Lung (tissue), 12 donors: ENCODE measurements around the gene UHRF2. TPM values are rescaled to one million over a fixed set of nuclear protein-coding genes. Genes with fewer than 3 reads are reported as not detected.

Source experiments
- ATAC-seq: fragments of 200-7000 bp; cut with Tn5 transposase; one replicate; pipeline ENCODE4 v1.9.1; 2020; ENCODE audit warnings: moderate number of reproducible peaks; ENCODE audit not compliant: insufficient read depth, low FRiP score
- DNase-seq, 3 donors: peaks; one replicate each; pipeline ENCODE4 v3.0.0-alpha.2; 2013 to 2017
- H3K27ac ChIP-seq, 2 donors: one replicate each; pipeline ENCODE4 v1.5.1; 2013; ENCODE audit warnings: mild to moderate bottlenecking in 2 of 2, moderate library complexity in 2 of 2, control low read depth in 1 of 2, inconsistent platforms in 1 of 2, low read depth in 1 of 2, low read length in 1 of 2
- H3K27me3 ChIP-seq, 3 donors: one replicate each; pipeline ENCODE4 v1.5.1; 2013; ENCODE audit warnings: low read length in 2 of 3; ENCODE audit not compliant: control insufficient read depth in 3 of 3, insufficient read depth in 3 of 3
- H3K36me3 ChIP-seq, 4 donors: one replicate each; pipeline ENCODE4 v1.5.1; 2013; ENCODE audit warnings: low read length in 4 of 4, mild to moderate bottlenecking in 1 of 4, moderate library complexity in 1 of 4; ENCODE audit not compliant: control insufficient read depth in 4 of 4, insufficient read depth in 4 of 4
- H3K4me1 ChIP-seq, 5 donors: one replicate each; pipeline ENCODE4 v1.5.1; 2013; ENCODE audit warnings: low read length in 5 of 5, mild to moderate bottlenecking in 2 of 5, moderate library complexity in 1 of 5; ENCODE audit not compliant: control insufficient read depth in 5 of 5, insufficient read depth in 5 of 5
- H3K4me3 ChIP-seq: one replicate; pipeline ENCODE4 v1.5.1; 2013; ENCODE audit warnings: mild to moderate bottlenecking, control low read depth, moderate library complexity
- H3K9ac ChIP-seq, 2 donors: one replicate each; pipeline ENCODE4 v1.5.1; 2013; ENCODE audit warnings: low read length in 2 of 2, control low read depth in 1 of 2; ENCODE audit not compliant: insufficient read depth in 1 of 2
- H3K9me3 ChIP-seq, 4 donors: one replicate each; pipeline ENCODE4 v1.5.1; 2013; ENCODE audit warnings: low read length in 3 of 4, mild to moderate bottlenecking in 1 of 4, moderate library complexity in 1 of 4; ENCODE audit not compliant: control insufficient read depth in 4 of 4, insufficient read depth in 3 of 4
- WGBS, 2 donors: extraction: QIAGEN DNeasy Blood & Tissue Kit; methylation state at CpG; one replicate each; pipeline ENCODE4 v1.1.7; 2013; 5-methylcytosine and 5-hydroxymethylcytosine counted together
- polyA plus RNA-seq, 2 donors: library from polyadenylated mRNA; stranded (reverse); fragments of 200-250 nt; gene quantifications; one replicate each; pipeline ENCODE4 v1.2.1, GENCODE V29; 2013
- total RNA-seq, 2 donors: library from RNA; depleted of rRNA in 1 of 2; stranded (reverse); fragments of >200 nt in 1 of 2; gene quantifications; one replicate each; pipeline ENCODE4 v1.2.1, GENCODE V29; 2014 to 2021
- TF ChIP-seq, protein P1 (sequence below): IDR thresholded peaks from 2 replicates; pipeline ENCODE4 v1.5.1; 2012; ENCODE audit warnings: mild to moderate bottlenecking; ENCODE audit errors: control extremely low read depth, extremely low read depth
- donor health status: control.
- donor health status: control.
- donor health status: Bipolar disorder and iron deficiency.
- donor health status: healthy.
- donor health status: DM: yes; HTN: yes; CAD: no.

The UHRF2 gene
- total and polyA plus RNA-seq, 4 donors = 13.4 to 108 (median 22.1) TPM

DNA sequence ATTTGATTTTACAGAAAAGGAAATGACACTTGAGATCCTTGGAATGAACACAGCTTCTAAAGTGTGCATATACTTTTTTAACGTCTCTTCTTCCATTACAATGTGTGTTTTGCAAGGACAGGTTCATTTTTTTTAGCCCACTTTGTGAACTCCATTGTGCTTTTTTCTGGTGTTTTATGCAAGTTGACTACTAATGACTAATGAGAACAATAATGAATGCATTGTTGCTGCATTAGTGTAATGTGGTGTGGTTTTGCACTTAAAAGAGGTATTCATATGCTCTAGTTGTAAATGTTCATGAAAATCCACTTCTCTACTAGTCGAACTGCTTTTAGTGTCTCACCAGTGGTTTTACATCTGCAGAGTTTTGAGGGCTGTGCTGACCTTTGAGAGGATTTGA lies 93.6 kb downstream of the UHRF2 start:
- TF ChIP-seq, protein P1, sequence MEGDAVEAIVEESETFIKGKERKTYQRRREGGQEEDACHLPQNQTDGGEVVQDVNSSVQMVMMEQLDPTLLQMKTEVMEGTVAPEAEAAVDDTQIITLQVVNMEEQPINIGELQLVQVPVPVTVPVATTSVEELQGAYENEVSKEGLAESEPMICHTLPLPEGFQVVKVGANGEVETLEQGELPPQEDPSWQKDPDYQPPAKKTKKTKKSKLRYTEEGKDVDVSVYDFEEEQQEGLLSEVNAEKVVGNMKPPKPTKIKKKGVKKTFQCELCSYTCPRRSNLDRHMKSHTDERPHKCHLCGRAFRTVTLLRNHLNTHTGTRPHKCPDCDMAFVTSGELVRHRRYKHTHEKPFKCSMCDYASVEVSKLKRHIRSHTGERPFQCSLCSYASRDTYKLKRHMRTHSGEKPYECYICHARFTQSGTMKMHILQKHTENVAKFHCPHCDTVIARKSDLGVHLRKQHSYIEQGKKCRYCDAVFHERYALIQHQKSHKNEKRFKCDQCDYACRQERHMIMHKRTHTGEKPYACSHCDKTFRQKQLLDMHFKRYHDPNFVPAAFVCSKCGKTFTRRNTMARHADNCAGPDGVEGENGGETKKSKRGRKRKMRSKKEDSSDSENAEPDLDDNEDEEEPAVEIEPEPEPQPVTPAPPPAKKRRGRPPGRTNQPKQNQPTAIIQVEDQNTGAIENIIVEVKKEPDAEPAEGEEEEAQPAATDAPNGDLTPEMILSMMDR = no peak

DNA sequence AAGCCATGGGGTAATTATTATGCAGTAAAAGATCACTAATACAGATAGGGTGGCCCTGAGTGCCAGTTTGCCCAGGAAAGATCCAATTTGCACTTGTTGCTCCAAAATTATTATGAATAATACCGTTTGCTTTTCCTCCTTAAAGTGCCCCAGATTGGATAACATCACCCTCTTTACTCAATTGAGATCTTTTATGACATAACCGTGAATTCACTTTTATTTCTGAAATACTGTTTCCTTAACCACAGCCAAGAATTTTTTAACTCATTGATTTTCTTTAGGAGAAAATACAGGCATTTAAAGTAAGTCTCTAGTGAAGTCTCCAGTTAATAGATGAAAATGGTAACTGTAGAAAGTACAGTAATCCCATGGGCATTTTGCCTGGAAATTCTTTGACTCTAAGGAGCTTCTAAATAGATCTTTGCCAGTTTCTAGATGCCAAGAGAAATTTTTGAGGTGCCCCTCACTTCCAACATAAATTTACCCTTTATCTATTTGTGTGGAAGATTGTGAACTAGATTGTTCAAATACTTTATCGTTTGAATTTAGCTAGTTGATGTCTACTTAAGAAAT lies 99.2 kb downstream of the UHRF2 start:
- H3K27ac ChIP-seq = no peak overlapping the region
- no peaks in the 10 kb centered on the region for H3K4me1 ChIP-seq
- TF ChIP-seq, protein P1 = no peak
- ATAC-seq (no peak), DNase-seq (no peak)
- H3K27me3 ChIP-seq = no peaks in the 10 kb centered on the region
- no peaks in the 10 kb centered on the region for H3K9me3 ChIP-seq
- H3K4me3 ChIP-seq = no peak overlapping the region
- H3K9ac ChIP-seq = no peak overlapping the region
- WGBS, 2 donors = 82 to 89% methylated on average over 3 of the region's 3 CpGs
- H3K36me3 ChIP-seq = peaks cover 0 to 12% (median 7%) of the 10 kb centered on the region in 4 donors

More for the DNA sequence above, 93.6 kb downstream of the UHRF2 start:
- Histone ChIP-seq H3K27ac (no peak overlapping the region), H3K27me3 (no peaks in the 10 kb centered on the region), H3K4me1 (peaks cover 0 to 6% (median 0%) of the 10 kb centered on the region in 5 donors), H3K9me3 (no peaks in the 10 kb centered on the region), H3K4me3 (no peak overlapping the region), H3K36me3 (peaks cover 11 to 38% (median 23%) of the 10 kb centered on the region in 4 donors), H3K9ac (no peak overlapping the region)
- 86 to 90% methylated on average over 2 of the region's 2 CpGs for WGBS, 2 donors
- no peak for DNase-seq
- no peak for ATAC-seq

DNA sequence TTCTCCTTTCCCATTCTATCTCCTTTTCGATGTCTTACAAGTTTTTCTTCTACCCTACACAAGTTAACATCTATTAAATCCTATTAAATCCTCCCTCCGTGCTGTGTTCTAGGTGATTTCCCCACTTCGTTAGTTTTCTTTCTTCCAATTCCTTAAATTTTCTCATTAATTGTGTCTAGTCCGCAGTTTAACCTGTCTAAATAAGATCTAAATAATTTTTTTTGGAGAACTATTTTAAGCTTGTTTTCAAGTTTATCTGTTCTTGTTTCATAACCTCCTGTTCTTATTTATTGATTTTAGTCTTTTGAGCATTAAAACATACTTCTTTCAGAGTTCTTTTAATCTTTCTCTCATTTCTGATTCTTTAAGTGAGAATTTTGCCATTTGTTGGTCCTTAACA lies 109.3 kb downstream of the UHRF2 start:
- H3K27me3 ChIP-seq = no peaks in the 10 kb centered on the region
- H3K4me3 ChIP-seq = no peak overlapping the region
- DNase-seq (no peak), ATAC-seq (no peak)
- H3K27ac ChIP-seq = no peak overlapping the region
- TF ChIP-seq, protein P1 = no peak
- 98 to 99% methylated on average over 4 of the region's 4 CpGs for WGBS, 2 donors
- no peaks in the 10 kb centered on the region for H3K4me1 ChIP-seq
- peaks cover 0 to 5% (median 0%) of the 10 kb centered on the region in 4 donors for H3K9me3 ChIP-seq
- no peak overlapping the region for H3K9ac ChIP-seq
- H3K36me3 ChIP-seq = peaks cover 0 to 5% (median 0%) of the 10 kb centered on the region in 4 donors
